ENCODE data around the gene DNA2.

The DNA2 gene

GRCh38 chr10:68442971-68443370, 28.8 kb downstream of the DNA2 start:
- no peak for DNase-seq (ENCODE audit: low read depth)

DNA sequence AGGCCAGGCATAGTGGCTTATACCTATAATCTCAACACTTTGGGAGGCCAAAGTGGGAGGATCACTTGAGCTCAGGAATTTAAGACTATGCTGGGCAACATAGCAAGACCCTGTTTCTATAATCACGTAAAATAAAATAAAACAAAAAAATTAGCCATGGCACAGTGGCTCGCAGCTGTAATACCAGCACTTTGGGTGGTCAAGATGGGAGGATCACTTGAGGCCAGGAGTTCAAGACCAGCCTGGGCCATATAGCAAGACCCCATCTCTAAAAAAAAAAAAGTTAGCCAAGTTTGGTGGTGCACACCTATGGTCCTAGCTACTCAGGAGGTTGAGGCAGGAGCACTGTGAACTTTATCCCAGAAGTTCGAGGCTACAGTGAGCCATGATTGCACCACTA, 30.9 kb downstream of the DNA2 start:
- no peak for DNase-seq (ENCODE audit: low read depth)

- DNase-seq (ENCODE audit: low read depth), result no peak
Measured at GRCh38 chr10:68435803-68436202, 36.0 kb downstream of the DNA2 start.

GRCh38 chr10:68434657-68435056, 37.1 kb downstream of the DNA2 start:
- DNase-seq (ENCODE audit: low read depth), result no peak

DNA sequence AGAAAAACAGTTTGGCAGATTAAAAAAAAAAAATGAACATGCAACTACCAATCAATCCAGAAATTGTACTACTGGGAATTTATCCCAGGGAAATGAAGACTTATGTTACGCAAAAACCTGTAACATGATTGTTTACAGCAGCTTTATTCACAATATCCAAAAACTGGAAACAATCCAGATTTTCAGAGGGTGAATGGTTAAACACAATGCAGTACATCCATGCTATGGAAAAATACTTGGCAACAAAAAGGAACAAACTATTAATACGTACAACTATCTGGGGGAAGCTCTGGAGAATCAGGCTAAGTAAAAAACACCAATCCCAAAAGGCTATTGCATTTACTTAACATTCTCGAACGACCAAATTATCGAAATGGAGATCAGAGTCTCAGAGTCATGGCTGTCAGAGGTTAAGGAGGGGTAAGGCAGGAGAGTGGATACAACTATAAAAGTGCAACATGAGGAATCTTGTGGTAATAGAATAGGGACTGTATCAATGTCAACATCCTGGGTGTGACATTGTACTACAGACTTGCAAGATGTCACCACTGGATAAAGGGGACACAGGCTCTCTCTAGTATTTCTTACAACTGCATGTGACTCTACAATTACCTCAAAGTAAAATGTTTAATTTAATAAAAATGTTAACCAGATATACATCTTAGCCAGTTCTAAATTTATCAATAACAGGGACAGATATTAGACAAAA, 43.2 kb downstream of the DNA2 start:
- no peak for DNase-seq (ENCODE audit: low read depth)

GRCh38 chr10:68424454-68425014, 47.2 kb downstream of the DNA2 start:
- no peak for DNase-seq (ENCODE audit: low read depth)

GRCh38 chr10:68423522-68423921, 48.3 kb downstream of the DNA2 start:
- no peak for DNase-seq (ENCODE audit: low read depth)

DNA sequence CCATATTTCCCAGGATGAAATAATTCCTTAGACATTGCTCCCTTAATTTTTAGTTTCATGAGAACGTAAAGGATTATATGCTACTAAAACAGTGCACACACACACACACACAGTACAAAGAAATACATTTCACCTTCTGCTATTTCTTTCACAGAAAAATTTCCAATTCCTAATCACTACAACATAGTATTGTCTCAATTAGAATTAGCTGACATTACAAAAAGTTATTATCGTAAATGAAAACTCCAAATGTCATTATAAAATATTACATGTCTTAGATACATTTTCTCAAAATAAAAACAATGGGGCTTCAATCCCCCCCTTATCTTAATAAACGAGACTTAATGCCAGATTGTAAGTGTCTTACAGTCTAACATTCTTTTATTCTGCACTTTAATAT, 52.4 kb downstream of the DNA2 start:
- no peak for DNase-seq (ENCODE audit: low read depth)

DNA sequence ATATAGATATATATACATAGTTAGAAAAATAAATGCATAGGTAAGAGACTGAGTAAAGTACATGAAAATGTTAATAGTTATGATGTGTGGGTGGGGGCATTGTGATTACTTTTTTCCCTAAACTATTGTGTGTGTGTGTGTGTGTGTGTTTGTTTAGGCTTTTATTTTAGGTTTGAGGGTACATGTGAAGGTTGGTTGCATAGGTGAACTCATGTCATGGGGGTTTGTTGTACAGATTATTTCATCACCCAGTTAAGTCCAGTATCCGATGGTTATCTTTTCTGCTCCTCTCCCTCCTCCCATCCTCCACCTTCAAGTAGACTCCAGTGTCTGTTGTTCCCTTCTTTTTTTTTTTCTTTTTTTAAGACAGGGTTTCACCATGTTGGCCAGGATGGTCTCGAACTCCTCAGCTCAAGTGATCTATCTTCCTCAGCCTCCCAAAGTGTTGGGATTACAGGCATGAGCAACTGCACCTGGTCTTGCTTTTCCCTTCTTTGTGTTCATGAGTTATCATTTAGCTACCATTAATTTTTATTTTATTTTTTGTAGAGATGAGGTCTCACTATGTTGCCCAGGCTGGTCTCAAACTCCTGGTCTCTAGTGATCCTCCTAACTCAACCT, 62.8 kb downstream of the DNA2 start:
- no peak for DNase-seq (ENCODE audit: low read depth)

DNA sequence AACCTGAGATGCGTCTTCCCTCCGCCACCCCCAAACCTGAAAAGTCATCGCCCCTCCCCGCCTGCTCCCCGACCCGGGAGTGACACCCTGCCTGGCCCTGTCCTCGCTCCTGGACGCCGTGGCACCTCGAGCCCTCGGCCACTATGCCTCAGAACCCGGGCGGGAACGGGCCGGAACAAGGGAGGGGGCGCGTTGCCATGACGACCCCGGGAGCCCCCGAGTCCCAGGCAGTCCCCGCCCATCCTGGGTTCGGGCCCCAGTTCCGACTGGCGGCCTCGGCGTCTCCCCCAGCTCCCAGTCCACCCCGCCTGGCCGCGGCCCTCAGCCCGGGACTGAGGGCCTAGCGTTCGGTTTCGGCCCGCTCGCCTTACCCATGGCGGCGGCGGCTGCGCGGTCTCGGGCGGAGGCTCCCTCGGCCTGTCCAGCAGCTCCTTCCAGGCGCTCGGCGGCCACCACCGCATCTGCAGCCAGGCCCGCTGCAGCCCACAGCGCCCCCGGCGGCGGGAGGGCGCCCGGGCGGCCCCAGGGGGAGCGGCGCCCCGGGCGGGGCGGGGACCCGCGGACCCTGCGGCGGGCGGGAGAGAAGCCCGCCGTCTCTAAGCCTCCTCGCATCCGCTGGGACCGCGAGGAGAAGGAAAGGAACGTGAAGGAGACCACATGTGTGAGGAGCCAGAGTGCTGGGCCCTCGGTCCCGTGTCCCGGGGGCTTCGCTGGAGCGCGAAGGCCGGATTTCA, 64.8 kb downstream of the DNA2 start, which contains the start of gene RUFY2:
Gene RUFY2, minus strand, starts transcription at position 463 of the 734 bp plus-strand sequence. Its CDS starts 88 bp downstream, at position 375.
- peak; percentile 56 for DNase-seq (ENCODE audit: low read depth)

GRCh38 chr10:68406111-68406814, 65.5 kb downstream of the DNA2 start:
- DNase-seq (ENCODE audit: low read depth), result peak; percentile 33

GRCh38 chr10:68403701-68404100, 68.1 kb downstream of the DNA2 start:
- no peak for DNase-seq (ENCODE audit: low read depth)

DNA sequence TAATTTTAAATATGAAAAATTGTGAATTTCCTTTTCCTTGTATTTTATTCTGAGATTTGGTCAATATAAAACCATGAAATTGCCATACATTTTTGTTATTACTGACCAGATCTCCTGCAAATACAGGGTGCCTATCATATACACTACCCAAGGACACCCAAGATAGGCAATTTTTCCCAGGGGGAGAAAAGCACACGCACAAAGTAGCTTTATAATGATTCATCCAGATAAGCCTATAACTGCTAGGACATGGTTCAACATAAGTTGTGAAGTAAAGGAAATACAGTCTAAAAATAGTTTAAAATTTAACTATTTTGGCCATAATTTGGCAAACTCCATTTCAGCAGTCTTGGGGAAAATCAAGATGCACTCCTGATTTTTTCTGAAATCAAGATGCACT, 69.5 kb downstream of the DNA2 start:
- no peak for DNase-seq (ENCODE audit: low read depth)

GRCh38 chr10:68397005-68397404, 74.8 kb downstream of the DNA2 start:
- DNase-seq (ENCODE audit: low read depth), result no peak

DNA sequence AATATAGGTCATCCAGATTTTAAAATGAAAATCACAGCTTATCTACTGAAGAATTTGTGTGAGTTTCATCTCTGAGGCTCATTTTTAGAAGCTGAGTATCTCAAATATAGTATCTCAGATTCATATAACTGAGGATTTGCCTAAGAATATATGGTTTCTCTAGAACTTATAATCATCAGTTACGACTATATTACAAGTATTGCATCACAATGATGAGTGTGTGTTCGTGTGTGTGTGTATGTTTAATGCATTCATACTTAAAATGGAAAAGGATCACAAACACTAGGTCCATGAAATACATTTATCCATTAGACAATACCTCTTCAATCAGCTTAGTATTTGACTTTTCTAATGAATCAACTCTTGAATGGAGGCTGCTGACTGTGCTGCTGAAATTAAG, 86.0 kb downstream of the DNA2 start:
- no peak for DNase-seq (ENCODE audit: low read depth)

DNA sequence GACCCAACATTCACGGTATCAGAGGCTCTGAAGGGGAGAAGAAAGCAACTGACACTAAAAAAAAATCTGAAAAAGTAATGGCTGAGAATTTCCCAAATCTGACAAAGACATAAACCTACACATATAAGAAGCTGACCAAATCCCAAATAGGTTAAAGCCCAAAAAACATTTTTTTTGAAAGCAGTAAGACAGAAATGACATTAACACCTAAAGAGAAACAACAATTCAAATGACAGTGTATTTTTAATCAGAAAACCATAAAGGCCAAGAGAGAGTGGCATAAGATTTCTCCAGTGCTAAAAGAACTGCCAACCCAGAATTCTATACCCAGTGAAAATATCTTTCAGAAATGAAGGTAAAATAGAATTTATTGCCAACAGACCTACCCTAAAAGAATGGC, 100.2 kb downstream of the DNA2 start:
- no peak for DNase-seq (ENCODE audit: low read depth)

GRCh38 chr10:68367121-68367520, 104.7 kb downstream of the DNA2 start:
- no peak for DNase-seq (ENCODE audit: low read depth)

GRCh38 chr10:68366600-68366999, 105.2 kb downstream of the DNA2 start:
- DNase-seq (ENCODE audit: low read depth), result no peak

- DNase-seq (ENCODE audit: low read depth), result no peak
Measured at GRCh38 chr10:68365611-68366010, 106.2 kb downstream of the DNA2 start.

GRCh38 chr10:68364101-68364886, 107.5 kb downstream of the DNA2 start:
- DNase-seq (ENCODE audit: low read depth), result no peak
